CD8-positive, alpha-beta memory T cell (primary cell): ENCODE results near the gene THBD. TPM values are rescaled to one million over a fixed set of nuclear protein-coding genes. Genes with fewer than 3 reads are reported as not detected.

ENCODE experiments used
- CTCF ChIA-PET: fragments of 350-600 bp; sonication (Branson Sonifier 250); formaldehyde crosslinking; loops from one replicate; lab custom pipeline; 2021; ENCODE audit warnings: antibody characterized with exemption; lab: Charles Lee
- POLR2A ChIA-PET: fragments of 350-600 bp; sonication (Branson Sonifier 250); formaldehyde crosslinking; loops from one replicate; lab custom pipeline; 2021; ENCODE audit warnings: antibody characterized with exemption; lab: Charles Lee
- DNase-seq, 5 donors: peaks; one replicate each; pipeline versions ENCODE4 v3.0.0 to v3.0.0-alpha.2; 2020 to 2022; ENCODE audit warnings: mixed read lengths in 1 of 5
- H3K27ac ChIP-seq: one replicate; pipeline ENCODE4 v1.7.0; 2013; ENCODE audit warnings: low read depth, mild to moderate bottlenecking, low read length, moderate library complexity
- H3K27me3 ChIP-seq: 2 replicates; pipeline ENCODE4 v1.7.0; 2013; ENCODE audit warnings: low read length, mild to moderate bottlenecking; ENCODE audit not compliant: insufficient read depth, poor library complexity, severe bottlenecking
- H3K36me3 ChIP-seq: 2 replicates; pipeline ENCODE4 v1.7.0; 2013; ENCODE audit warnings: mild to moderate bottlenecking, low read length, moderate library complexity; ENCODE audit not compliant: insufficient read depth
- H3K4me1 ChIP-seq: 2 replicates; pipeline ENCODE4 v1.7.0; 2013; ENCODE audit warnings: mild to moderate bottlenecking, low read length, moderate library complexity; ENCODE audit not compliant: insufficient read depth
- H3K4me3 ChIP-seq: 2 replicates; pipeline ENCODE4 v1.7.0; 2013; ENCODE audit warnings: mild to moderate bottlenecking, low read length
- H3K9me3 ChIP-seq: 2 replicates; pipeline ENCODE4 v1.7.0; 2013; ENCODE audit warnings: mild to moderate bottlenecking, low read length
- H3K27ac Mint-ChIP-seq, 8 donors: one replicate each; pipeline ENCODE4 v1.8.0; 2020 to 2021; ENCODE audit warnings: mixed read lengths in 8 of 8, mild to moderate bottlenecking in 6 of 8, inconsistent platforms in 3 of 8, moderate library complexity in 3 of 8
- H3K27me3 Mint-ChIP-seq, 2 donors: one replicate each; pipeline ENCODE4 v1.8.0; 2020 to 2021; ENCODE audit warnings: mixed read lengths in 2 of 2, mild to moderate bottlenecking in 1 of 2, moderate library complexity in 1 of 2
- H3K36me3 Mint-ChIP-seq, 3 donors: one replicate each; pipeline ENCODE4 v1.8.0; 2020 to 2021; ENCODE audit warnings: mixed read lengths in 3 of 3, inconsistent platforms in 1 of 3, mild to moderate bottlenecking in 1 of 3
- H3K4me1 Mint-ChIP-seq, 3 donors: one replicate each; pipeline ENCODE4 v1.8.0; 2020 to 2021; ENCODE audit warnings: mixed read lengths in 3 of 3, inconsistent platforms in 1 of 3, mild to moderate bottlenecking in 1 of 3
- H3K4me3 Mint-ChIP-seq, 7 donors: one replicate each; pipeline ENCODE4 v1.8.0; 2020 to 2021; ENCODE audit warnings: mixed read lengths in 7 of 7, mild to moderate bottlenecking in 6 of 7, moderate library complexity in 4 of 7, inconsistent platforms in 2 of 7
- H3K9me3 Mint-ChIP-seq, 5 donors: one replicate each; pipeline ENCODE4 v1.8.0; 2020 to 2022; ENCODE audit warnings: mixed read lengths in 5 of 5, mild to moderate bottlenecking in 3 of 5, moderate library complexity in 2 of 5, inconsistent platforms in 1 of 5
- polyA plus RNA-seq: library from polyadenylated mRNA; unstranded; fragments of 300-500 nt; fragmentation: Illumina TruSeq; gene quantifications from one replicate; pipeline ENCODE4 v1.2.3, GENCODE V29; 2021
- total RNA-seq, 2 experiments: library from RNA; stranded (reverse); gene quantifications; one replicate each; pipeline ENCODE4 v1.2.3, GENCODE V29; 2021

Gene THBD
- total and polyA plus RNA-seq, 3 experiments from 2014 or later: 0.13 to 0.31 TPM; not detected in 1

- DNase-seq: no peak
- Mint-ChIP-seq H3K4me3 (no peak overlapping the region), H3K4me1 (no peaks in the 10 kb centered on the region), H3K27me3 (no peaks in the 10 kb centered on the region), H3K36me3 (no peaks in the 10 kb centered on the region), H3K27ac (no peak overlapping the region), H3K9me3 (no peaks in the 10 kb centered on the region)
- CTCF ChIA-PET: no interaction called here
- Histone ChIP-seq H3K4me1 (no peaks in the 10 kb centered on the region), H3K36me3 (no peaks in the 10 kb centered on the region), H3K27me3 (no peaks in the 10 kb centered on the region), H3K4me3 (no peak overlapping the region), H3K27ac (no peak overlapping the region), H3K9me3 (no peaks in the 10 kb centered on the region)
- POLR2A ChIA-PET: no interaction called here
Measured at GRCh38 chr20:23007462-23007861, 42.0 kb downstream of the THBD start.

GRCh38 chr20:23005776-23006175 lies 43.7 kb downstream of the THBD start:
- H3K4me3 ChIP-seq: no peak overlapping the region
- H3K27ac Mint-ChIP-seq: no peak overlapping the region
- no peaks in the 10 kb centered on the region for H3K9me3 ChIP-seq
- DNase-seq: no peak
- no peaks in the 10 kb centered on the region for H3K27me3 Mint-ChIP-seq
- H3K36me3 ChIP-seq: no peaks in the 10 kb centered on the region
- H3K9me3 Mint-ChIP-seq: no peaks in the 10 kb centered on the region
- POLR2A ChIA-PET: no interaction called here
- H3K4me3 Mint-ChIP-seq: no peak overlapping the region
- H3K27ac ChIP-seq: no peak overlapping the region
- H3K4me1 ChIP-seq: no peaks in the 10 kb centered on the region
- CTCF ChIA-PET: no interaction called here
- no peaks in the 10 kb centered on the region for H3K4me1 Mint-ChIP-seq
- no peaks in the 10 kb centered on the region for H3K36me3 Mint-ChIP-seq
- no peaks in the 10 kb centered on the region for H3K27me3 ChIP-seq

GRCh38 chr20:23003881-23004460 lies 45.5 kb downstream of the THBD start:
- ChIA-PET CTCF (no interaction called here), POLR2A (no interaction called here)
- no peaks in the 10 kb centered on the region for H3K9me3 ChIP-seq
- no peak overlapping the region for H3K27ac ChIP-seq
- Mint-ChIP-seq H3K4me1 (no peaks in the 10 kb centered on the region), H3K27ac (no peak overlapping the region), H3K4me3 (no peak overlapping the region), H3K36me3 (no peaks in the 10 kb centered on the region), H3K9me3 (no peaks in the 10 kb centered on the region), H3K27me3 (peaks cover 0 to 4% of the 10 kb centered on the region in 2 donors)
- H3K4me1 ChIP-seq: no peaks in the 10 kb centered on the region
- no peak overlapping the region for H3K4me3 ChIP-seq
- no peaks in the 10 kb centered on the region for H3K27me3 ChIP-seq
- DNase-seq: no peak
- H3K36me3 ChIP-seq: no peaks in the 10 kb centered on the region

GRCh38 chr20:23003077-23003635 lies 46.3 kb downstream of the THBD start:
- ChIA-PET POLR2A (no interaction called here), CTCF (no interaction called here)
- H3K27me3 Mint-ChIP-seq: peaks cover 0 to 4% of the 10 kb centered on the region in 2 donors
- no peak overlapping the region for H3K4me3 Mint-ChIP-seq
- H3K36me3 ChIP-seq: no peaks in the 10 kb centered on the region
- no peaks in the 10 kb centered on the region for H3K4me1 Mint-ChIP-seq
- no peaks in the 10 kb centered on the region for H3K27me3 ChIP-seq
- no peak overlapping the region for H3K27ac Mint-ChIP-seq
- H3K4me3 ChIP-seq: no peak overlapping the region
- DNase-seq: no peak
- no peaks in the 10 kb centered on the region for H3K9me3 Mint-ChIP-seq
- H3K27ac ChIP-seq: no peak overlapping the region
- H3K4me1 ChIP-seq: no peaks in the 10 kb centered on the region
- no peaks in the 10 kb centered on the region for H3K9me3 ChIP-seq
- no peaks in the 10 kb centered on the region for H3K36me3 Mint-ChIP-seq

GRCh38 chr20:23002276-23002675 lies 47.2 kb downstream of the THBD start:
- Mint-ChIP-seq H3K36me3 (no peaks in the 10 kb centered on the region), H3K27ac (no peak overlapping the region), H3K27me3 (peaks cover 0 to 4% of the 10 kb centered on the region in 2 donors), H3K4me1 (no peaks in the 10 kb centered on the region), H3K9me3 (no peaks in the 10 kb centered on the region), H3K4me3 (no peak overlapping the region)
- ChIA-PET CTCF (no interaction called here), POLR2A (no interaction called here)
- DNase-seq: no peak
- H3K36me3 ChIP-seq: no peaks in the 10 kb centered on the region
- no peak overlapping the region for H3K27ac ChIP-seq
- no peaks in the 10 kb centered on the region for H3K27me3 ChIP-seq
- H3K4me3 ChIP-seq: no peak overlapping the region
- no peaks in the 10 kb centered on the region for H3K9me3 ChIP-seq
- no peaks in the 10 kb centered on the region for H3K4me1 ChIP-seq

- H3K4me3 Mint-ChIP-seq: no peak overlapping the region
- Histone ChIP-seq H3K36me3 (no peaks in the 10 kb centered on the region), H3K9me3 (no peaks in the 10 kb centered on the region), H3K27ac (no peak overlapping the region), H3K4me1 (no peaks in the 10 kb centered on the region), H3K4me3 (no peak overlapping the region), H3K27me3 (no peaks in the 10 kb centered on the region)
- ChIA-PET POLR2A (no interaction called here), CTCF (no interaction called here)
- no peaks in the 10 kb centered on the region for H3K36me3 Mint-ChIP-seq
- no peak overlapping the region for H3K27ac Mint-ChIP-seq
- no peaks in the 10 kb centered on the region for H3K9me3 Mint-ChIP-seq
- no peak for DNase-seq
- H3K27me3 Mint-ChIP-seq: peaks cover 0 to 4% of the 10 kb centered on the region in 2 donors
- no peaks in the 10 kb centered on the region for H3K4me1 Mint-ChIP-seq
Measured at GRCh38 chr20:23000232-23000947, 49.1 kb downstream of the THBD start.

- Mint-ChIP-seq H3K36me3 (no peaks in the 10 kb centered on the region), H3K27ac (no peak overlapping the region), H3K9me3 (no peaks in the 10 kb centered on the region), H3K4me1 (no peaks in the 10 kb centered on the region), H3K27me3 (peaks cover 0 to 4% of the 10 kb centered on the region in 2 donors), H3K4me3 (no peak overlapping the region)
- Histone ChIP-seq H3K4me3 (no peak overlapping the region), H3K27me3 (no peaks in the 10 kb centered on the region), H3K4me1 (no peaks in the 10 kb centered on the region), H3K27ac (no peak overlapping the region), H3K36me3 (no peaks in the 10 kb centered on the region), H3K9me3 (no peaks in the 10 kb centered on the region)
- ChIA-PET CTCF (no interaction called here), POLR2A (no interaction called here)
- no peak for DNase-seq
Measured at GRCh38 chr20:22999756-23000155, 49.7 kb downstream of the THBD start.

GRCh38 chr20:22998476-22998875 lies 51.0 kb downstream of the THBD start:
- H3K4me3 Mint-ChIP-seq: no peak overlapping the region
- CTCF ChIA-PET: no interaction called here
- no peaks in the 10 kb centered on the region for H3K36me3 Mint-ChIP-seq

More at GRCh38 chr20:22998476-22998875, 51.0 kb downstream of the THBD start:
- no peak overlapping the region for H3K27ac Mint-ChIP-seq
- Histone ChIP-seq H3K27ac (no peak overlapping the region), H3K4me1 (no peaks in the 10 kb centered on the region), H3K9me3 (no peaks in the 10 kb centered on the region), H3K27me3 (no peaks in the 10 kb centered on the region), H3K4me3 (no peak overlapping the region), H3K36me3 (no peaks in the 10 kb centered on the region)
- no peaks in the 10 kb centered on the region for H3K4me1 Mint-ChIP-seq
- peaks cover 0 to 2% (median 0%) of the 10 kb centered on the region in 5 donors for H3K9me3 Mint-ChIP-seq
- POLR2A ChIA-PET: no interaction called here
- peaks cover 4% of the 10 kb centered on the region in 2 donors for H3K27me3 Mint-ChIP-seq
- no peak for DNase-seq
